Endothelial cell of umbilical vein (primary cell): ENCODE measurements around the gene TSPAN9. TPM values are rescaled to one million over a fixed set of nuclear protein-coding genes. Genes with fewer than 3 reads are reported as not detected.

Experiments
- BruUV-seq: library from RNA; stranded (reverse); fragments of 400-500 nt; replicated peaks from 2 replicates; lab custom pipeline; 2021; lab: Mats Ljungman, UMichigan
- CTCF ChIA-PET: fragments of 300-600, 350-600 bp; sonication (Branson Sonifier 250); formaldehyde crosslinking; loops from one replicate; lab custom pipeline; 2021; ENCODE audit warnings: antibody characterized with exemption, inconsistent platforms; lab: Charles Lee
- POLR2A ChIA-PET: fragments of 300-600, 350-600 bp; sonication (Branson Sonifier 250); formaldehyde crosslinking; loops from one replicate; lab custom pipeline; 2021; ENCODE audit warnings: antibody characterized with exemption, inconsistent platforms; lab: Charles Lee
- DNase-seq: peaks from one replicate; pipeline ENCODE4 v3.0.0-alpha.2; 2011; ENCODE audit warnings: low read depth, low spot score
- FAIRE-seq: peaks from 2 replicates; lab custom pipeline; 2011; peaks lifted over from hg19 to GRCh38; lab: Jason Lieb, UNC
- H2AFZ ChIP-seq: 2 replicates; pipeline ENCODE4 v1.6.0; 2012; ENCODE audit warnings: low read depth, low read length, control low read depth, inconsistent platforms
- H3K27ac ChIP-seq: 2 replicates; pipeline ENCODE4 v1.5.1; 2011; ENCODE audit warnings: low read depth, mild to moderate bottlenecking, control low read depth, low read length, moderate library complexity; ENCODE audit not compliant: insufficient read depth
- H3K27me3 ChIP-seq, 2 experiments: 2 replicates each; pipeline versions ENCODE4 v1.6.0 to v1.6.1; 2011; ENCODE audit warnings: low read length in 2 of 2, mixed read lengths in 1 of 2; ENCODE audit not compliant: control insufficient read depth in 2 of 2, insufficient read depth in 2 of 2
- H3K36me3 ChIP-seq, 2 experiments: 2 replicates in 1 of 2; 3 replicates in 1 of 2; pipeline ENCODE4 v1.5.1; 2011; ENCODE audit warnings: low read length in 2 of 2, mild to moderate bottlenecking in 1 of 2, moderate library complexity in 1 of 2; ENCODE audit not compliant: control insufficient read depth in 2 of 2, insufficient read depth in 2 of 2; ENCODE audit errors: extremely low read depth in 1 of 2
- H3K4me1 ChIP-seq: 3 replicates; pipeline ENCODE4 v1.5.1; 2011; ENCODE audit warnings: mild to moderate bottlenecking, low read length; ENCODE audit not compliant: control insufficient read depth, insufficient read depth; ENCODE audit errors: extremely low read depth
- H3K4me2 ChIP-seq: 2 replicates; pipeline ENCODE4 v1.6.1; 2011; ENCODE audit warnings: low read length, control low read depth, mixed read lengths; ENCODE audit not compliant: insufficient read depth
- H3K4me3 ChIP-seq, 3 experiments: fragments of 200-600 bp in 1 of 3; sonication (generic), shearing (Covaris generic) in 1 of 3; replicated peaks in 1 of 3; 2 replicates each; pipeline ENCODE4 v1.5.1; 2011 to 2016; ENCODE audit warnings: control low read depth in 3 of 3, low read length in 3 of 3, mild to moderate bottlenecking in 2 of 3, inconsistent platforms in 1 of 3, low read depth in 1 of 3, moderate library complexity in 1 of 3; ENCODE audit not compliant: insufficient read depth in 1 of 3
- H3K79me2 ChIP-seq: 2 replicates; pipeline ENCODE4 v1.6.0; 2012; ENCODE audit warnings: low read length, inconsistent platforms; ENCODE audit not compliant: control insufficient read depth, insufficient read depth
- H3K9ac ChIP-seq: replicated peaks from 2 replicates; pipeline ENCODE3; 2011; ENCODE audit warnings: low read length, control low read depth; ENCODE audit not compliant: insufficient read depth; ENCODE audit errors: extremely low read depth
- H3K9me1 ChIP-seq: replicated peaks from 3 replicates; pipeline ENCODE4 v1.6.0; 2011; ENCODE audit warnings: mild to moderate bottlenecking, low read length; ENCODE audit not compliant: control insufficient read depth, insufficient read depth; ENCODE audit errors: extremely low read depth
- H3K9me3 ChIP-seq: replicated peaks from 2 replicates; pipeline ENCODE4 v1.5.1; 2012; ENCODE audit warnings: low read length, inconsistent platforms; ENCODE audit not compliant: control insufficient read depth, insufficient read depth
- H4K20me1 ChIP-seq: replicated peaks from 2 replicates; pipeline ENCODE3; 2011; ENCODE audit warnings: mild to moderate bottlenecking, low read length; ENCODE audit not compliant: control insufficient read depth, insufficient read depth; ENCODE audit errors: extremely low read depth
- EZH2 ChIP-seq: IDR thresholded peaks from 2 replicates; pipeline ENCODE4 v1.6.1; 2012; ENCODE audit warnings: borderline replicate concordance, low read depth, mild to moderate bottlenecking, moderate library complexity, low read length, inconsistent platforms; ENCODE audit not compliant: severe bottlenecking
- FOS ChIP-seq: IDR thresholded peaks from 2 replicates; pipeline ENCODE4 v1.6.1; 2011; ENCODE audit warnings: mild to moderate bottlenecking, low read length, moderate library complexity, borderline replicate concordance; ENCODE audit not compliant: insufficient read depth
- GATA2 ChIP-seq: IDR thresholded peaks from 2 replicates; pipeline ENCODE4 v1.7.0; 2011; ENCODE audit warnings: low read depth, mild to moderate bottlenecking, moderate library complexity, mixed read lengths, low read length; ENCODE audit not compliant: insufficient read length, insufficient read depth
- JUN ChIP-seq: IDR thresholded peaks from 2 replicates; pipeline ENCODE4 v1.6.1; 2011; ENCODE audit warnings: borderline replicate concordance, low read depth; ENCODE audit not compliant: insufficient read length, insufficient read depth
- MYC ChIP-seq: IDR thresholded peaks from one replicate; pipeline ENCODE4 v1.6.1; 2011; ENCODE audit warnings: mild to moderate bottlenecking, low read depth, low read length
- POLR2A ChIP-seq: IDR thresholded peaks from 2 replicates; pipeline ENCODE4 v1.6.1; 2012; ENCODE audit warnings: low read depth, mild to moderate bottlenecking, control low read depth, low read length
- POLR2AphosphoS5 ChIP-seq: IDR thresholded peaks from 2 replicates; pipeline ENCODE4 v1.6.1; 2012; ENCODE audit warnings: low read depth, mild to moderate bottlenecking, control low read depth, low read length, moderate library complexity; ENCODE audit not compliant: insufficient read depth
- dilution Hi-C: fragments of 300-500 bp; cut with MboI; formaldehyde crosslinking; loops from one replicate; pipeline ENCODE4 v1.15.0; 2019; ENCODE audit warnings: low sequenced_read_pairs; ENCODE audit not compliant: extremely low pct_ligation_motif_present
- intact Hi-C: fragments of 100-400 bp; cut with micrococcal nuclease; formaldehyde crosslinking; loops from one replicate; pipeline ENCODE4 v1.10.0; 2022
- polyA plus RNA-seq, 4 experiments: library from polyadenylated mRNA; depleted of rRNA in 3 of 4; stranded (reverse) in 3 of 4; unstranded in 1 of 4; fragments of >200 nt; gene quantifications; 2 replicates each; pipeline versions ENCODE4 v1.2.1 to v1.2.3, GENCODE V29; 2011 to 2012; ENCODE audit warnings: missing spikeins in 1 of 4
- total RNA-seq: library from RNA; stranded (reverse); gene quantifications from 2 replicates; pipeline ENCODE4 v1.2.3, GENCODE V29; 2021
- TF ChIP-seq, protein P1 (sequence below), 2 donors: IDR thresholded peaks; 1 replicate in 1 of 2; 2 replicates in 1 of 2; pipeline ENCODE4 v1.5.1; 2011; ENCODE audit warnings: low read length in 2 of 2, mild to moderate bottlenecking in 2 of 2, moderate library complexity in 2 of 2, control low read depth in 1 of 2, inconsistent platforms in 1 of 2, low read depth in 1 of 2; ENCODE audit not compliant: insufficient read depth in 1 of 2; ENCODE audit errors: extremely low read depth in 1 of 2
- TF ChIP-seq, protein P2 (sequence below): IDR thresholded peaks from 2 replicates; pipeline ENCODE4 v1.6.1; 2011; ENCODE audit not compliant: insufficient read depth, insufficient read length

Gene TSPAN9
- total and polyA plus RNA-seq, 2 donors (not counting 3 experiments of a cell fraction or from before 2014, with no cell fraction given) = 43.3 to 66.8 TPM

DNA sequence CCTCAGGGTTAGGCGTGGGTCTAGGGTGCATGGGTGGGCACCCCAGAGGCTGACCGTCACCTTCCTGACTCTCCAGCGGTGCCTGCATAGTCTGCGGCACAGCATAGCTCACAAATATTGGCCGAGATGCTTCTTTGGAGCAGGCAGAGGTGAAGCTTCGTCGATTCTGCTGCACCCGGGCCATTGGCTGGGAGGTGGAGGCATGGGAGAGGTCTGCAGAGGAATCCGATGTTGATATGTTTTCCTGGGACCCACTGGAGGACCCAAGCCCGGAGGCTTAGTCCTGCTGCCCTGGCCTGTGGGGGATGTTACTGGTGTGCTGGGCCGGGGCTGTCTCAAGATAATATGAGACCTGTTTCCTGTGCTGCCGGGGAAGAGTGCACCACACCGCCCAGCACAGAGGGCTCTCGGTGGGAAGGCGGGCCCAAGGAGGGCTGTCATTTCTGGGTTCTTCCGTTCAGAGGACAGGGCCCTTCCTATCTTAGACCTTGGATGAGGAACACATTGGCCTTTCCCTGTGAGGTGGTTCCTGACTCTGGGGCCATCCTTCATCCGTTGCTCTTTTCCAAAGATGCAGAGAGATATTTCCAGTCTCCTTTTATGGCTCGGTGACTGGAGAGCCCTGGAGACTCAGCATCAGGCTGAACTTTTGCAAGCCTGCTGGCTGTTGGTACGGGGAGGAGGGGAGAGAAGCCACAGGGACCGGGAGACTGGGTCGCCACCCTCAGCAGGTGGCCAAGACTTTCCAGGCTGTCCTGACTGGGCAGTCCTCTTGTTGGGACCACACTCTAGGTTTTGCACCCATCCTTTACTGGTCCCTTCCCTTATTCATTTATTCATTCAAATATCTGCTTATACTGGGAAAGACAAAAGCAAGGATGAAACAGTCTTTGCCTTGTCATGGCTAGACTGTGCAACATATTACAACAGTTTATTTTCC lies 143.5 kb downstream of the TSPAN9 start:
- no peak overlapping the region for H3K4me3 ChIP-seq
- FAIRE-seq = no peak
- TF ChIP-seq MYC = no peak
- TF ChIP-seq EZH2 = no peak
- TF ChIP-seq, protein P1, sequence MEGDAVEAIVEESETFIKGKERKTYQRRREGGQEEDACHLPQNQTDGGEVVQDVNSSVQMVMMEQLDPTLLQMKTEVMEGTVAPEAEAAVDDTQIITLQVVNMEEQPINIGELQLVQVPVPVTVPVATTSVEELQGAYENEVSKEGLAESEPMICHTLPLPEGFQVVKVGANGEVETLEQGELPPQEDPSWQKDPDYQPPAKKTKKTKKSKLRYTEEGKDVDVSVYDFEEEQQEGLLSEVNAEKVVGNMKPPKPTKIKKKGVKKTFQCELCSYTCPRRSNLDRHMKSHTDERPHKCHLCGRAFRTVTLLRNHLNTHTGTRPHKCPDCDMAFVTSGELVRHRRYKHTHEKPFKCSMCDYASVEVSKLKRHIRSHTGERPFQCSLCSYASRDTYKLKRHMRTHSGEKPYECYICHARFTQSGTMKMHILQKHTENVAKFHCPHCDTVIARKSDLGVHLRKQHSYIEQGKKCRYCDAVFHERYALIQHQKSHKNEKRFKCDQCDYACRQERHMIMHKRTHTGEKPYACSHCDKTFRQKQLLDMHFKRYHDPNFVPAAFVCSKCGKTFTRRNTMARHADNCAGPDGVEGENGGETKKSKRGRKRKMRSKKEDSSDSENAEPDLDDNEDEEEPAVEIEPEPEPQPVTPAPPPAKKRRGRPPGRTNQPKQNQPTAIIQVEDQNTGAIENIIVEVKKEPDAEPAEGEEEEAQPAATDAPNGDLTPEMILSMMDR (IDR thresholded peaks at IDR 0.05; ENCODE audit: extremely low read depth in 1 of 2, insufficient read depth in 1 of 2, low read depth in 1 of 2, low read length in 2 of 2) = no peak
- no peak for TF ChIP-seq JUN
- TF ChIP-seq GATA2 = no peak
- no peak for TF ChIP-seq FOS
- TF ChIP-seq POLR2A = no peak
- TF ChIP-seq POLR2AphosphoS5 = no peak
- TF ChIP-seq, protein P2, sequence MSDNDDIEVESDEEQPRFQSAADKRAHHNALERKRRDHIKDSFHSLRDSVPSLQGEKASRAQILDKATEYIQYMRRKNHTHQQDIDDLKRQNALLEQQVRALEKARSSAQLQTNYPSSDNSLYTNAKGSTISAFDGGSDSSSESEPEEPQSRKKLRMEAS = no peak
- H3K9ac ChIP-seq = no peak overlapping the region
- H2AFZ ChIP-seq = no peak overlapping the region
- H3K4me2 ChIP-seq = no peak overlapping the region
- BruUV-seq = no TSS peak
- dilution Hi-C loops (no loop called here), intact Hi-C loops (no loop called here)
- no peaks in the 10 kb centered on the region for H3K79me2 ChIP-seq
- peaks cover 38% of the 10 kb centered on the region for H3K4me1 ChIP-seq
- no peak for DNase-seq
- H3K9me3 ChIP-seq = no peaks in the 10 kb centered on the region
- ChIA-PET POLR2A (no interaction called here), CTCF (interaction anchor here (1.2 kb wide), 1 partner anchor 55 kb away, joined by 4 read pairs; no protein-coding TSS in a partner anchor)
- no peaks in the 10 kb centered on the region for H3K9me1 ChIP-seq
- H4K20me1 ChIP-seq = no peaks in the 10 kb centered on the region
- H3K27me3 ChIP-seq = no peaks in the 10 kb centered on the region
- H3K27ac ChIP-seq = no peak overlapping the region
- no peaks in the 10 kb centered on the region for H3K36me3 ChIP-seq
